Sigmoid colon (tissue), 4 donors: ENCODE data around the gene ABHD13.

Experiments
- POLR2A ChIP-seq, 2 donors: fragments of 450-650 bp; IDR thresholded peaks; one replicate each; pipeline ENCODE4 v1.6.1; 2016; ENCODE audit warnings: antibody characterized with exemption in 2 of 2, mild to moderate bottlenecking in 2 of 2, moderate library complexity in 2 of 2
- POLR2AphosphoS5 ChIP-seq, 4 donors: sonication (generic); formaldehyde crosslinking; IDR thresholded peaks; one replicate each; pipeline ENCODE4 v1.6.1; 2017; ENCODE audit warnings: antibody characterized with exemption in 4 of 4
- TF ChIP-seq, protein P1 (sequence below), 4 experiments: fragments of 450-650 bp in 3 of 4; fragments of 200-600 bp in 1 of 4; IDR thresholded peaks; one replicate each; pipeline ENCODE4 v1.5.1; 2016 to 2019; ENCODE audit warnings: antibody characterized with exemption in 4 of 4, mild to moderate bottlenecking in 3 of 4, moderate library complexity in 2 of 4

DNA sequence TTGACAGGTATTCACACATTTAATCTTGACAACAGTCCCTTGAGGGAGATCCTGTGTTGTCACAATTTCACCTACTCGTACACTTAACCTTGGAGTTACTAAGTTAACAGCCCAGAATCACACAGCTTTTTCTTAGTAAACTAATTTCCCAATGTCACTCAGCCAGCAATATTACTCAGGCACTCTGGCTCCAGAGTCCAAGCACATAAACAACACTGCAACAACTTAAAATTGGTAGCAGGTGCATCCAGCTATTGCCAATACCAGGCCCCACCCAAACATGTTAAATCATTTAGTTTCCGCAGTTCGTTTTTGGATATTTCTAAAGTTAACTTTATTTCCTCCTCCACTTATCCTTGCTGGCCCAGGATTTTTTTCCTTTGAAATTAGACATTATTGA, 35.5 kb upstream of the ABHD13 start:
- TF ChIP-seq, protein P1, sequence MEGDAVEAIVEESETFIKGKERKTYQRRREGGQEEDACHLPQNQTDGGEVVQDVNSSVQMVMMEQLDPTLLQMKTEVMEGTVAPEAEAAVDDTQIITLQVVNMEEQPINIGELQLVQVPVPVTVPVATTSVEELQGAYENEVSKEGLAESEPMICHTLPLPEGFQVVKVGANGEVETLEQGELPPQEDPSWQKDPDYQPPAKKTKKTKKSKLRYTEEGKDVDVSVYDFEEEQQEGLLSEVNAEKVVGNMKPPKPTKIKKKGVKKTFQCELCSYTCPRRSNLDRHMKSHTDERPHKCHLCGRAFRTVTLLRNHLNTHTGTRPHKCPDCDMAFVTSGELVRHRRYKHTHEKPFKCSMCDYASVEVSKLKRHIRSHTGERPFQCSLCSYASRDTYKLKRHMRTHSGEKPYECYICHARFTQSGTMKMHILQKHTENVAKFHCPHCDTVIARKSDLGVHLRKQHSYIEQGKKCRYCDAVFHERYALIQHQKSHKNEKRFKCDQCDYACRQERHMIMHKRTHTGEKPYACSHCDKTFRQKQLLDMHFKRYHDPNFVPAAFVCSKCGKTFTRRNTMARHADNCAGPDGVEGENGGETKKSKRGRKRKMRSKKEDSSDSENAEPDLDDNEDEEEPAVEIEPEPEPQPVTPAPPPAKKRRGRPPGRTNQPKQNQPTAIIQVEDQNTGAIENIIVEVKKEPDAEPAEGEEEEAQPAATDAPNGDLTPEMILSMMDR (IDR thresholded peaks at IDR 0.05), result no peak
- TF ChIP-seq POLR2A (IDR thresholded peaks at IDR 0.05) (no peak), POLR2AphosphoS5 (IDR thresholded peaks at IDR 0.05) (no peak)
